G401 (cell line): ENCODE data around the gene TAF9. TPM values are rescaled to one million over a fixed set of nuclear protein-coding genes. Genes with fewer than 3 reads are reported as not detected.
A peak's percentile ranks its signal among the peaks of the same experiment; 100 is the strongest.
"Not testable (repeated sequence)": the region's sequence is repeated elsewhere in the genome, so short reads cannot be mapped to it uniquely, and the experiment has no call there.

ENCODE experiments used
- DNase-seq: peaks from one replicate; pipeline ENCODE4 v3.0.0-alpha.2; 2015; ENCODE audit warnings: low spot score
- in situ Hi-C: cut with HindIII; loops from 2 replicates; pipeline ENCODE4 v1.10.0; 2016; ENCODE audit warnings: low sequenced_read_pairs, mixed read lengths
- total RNA-seq: library from RNA; depleted of rRNA; stranded (reverse); fragments of >200 nt; shearing (Covaris generic); gene quantifications from 2 replicates; pipeline ENCODE4 v1.2.3, GENCODE V29; 2014; rRNA removed

The TAF9 gene
- total RNA-seq, result 144 and 177 TPM in 2 replicates

- peak; percentile 90 for DNase-seq
- in situ Hi-C loops, result no loop called here
Observed at GRCh38 chr5:69369340-69370121, at the start of gene TAF9, which contains the start of the genes AK6 and RAD17. Gene TAF9, minus strand, starts transcription at chr5:69369520. Its CDS starts 3,783 bp downstream, at chr5:69365737. Gene AK6, minus strand, starts transcription at chr5:69369520. Its CDS starts 30 bp downstream, at chr5:69369490. Gene RAD17, plus strand, starts transcription at chr5:69369818. Its CDS starts 2,391 bp downstream, at chr5:69372209.

- in situ Hi-C loops, result no loop called here
Observed at GRCh38 chr5:69418554-69418953, 49.2 kb upstream of the TAF9 start.

GRCh38 chr5:69416699-69417098 is 47.4 kb upstream of the TAF9 start:
- in situ Hi-C loops, result no loop called here
- no peak for DNase-seq

More at GRCh38 chr5:69418554-69418953, 49.2 kb upstream of the TAF9 start:
- DNase-seq, result no peak

- in situ Hi-C loops, result no loop called here
- no peak for DNase-seq
Observed at GRCh38 chr5:69416180-69416579, 46.9 kb upstream of the TAF9 start.

- in situ Hi-C loops, result no loop called here
Observed at GRCh38 chr5:69415584-69415958, 46.3 kb upstream of the TAF9 start.

GRCh38 chr5:69414885-69415583 is 45.7 kb upstream of the TAF9 start, which contains the start of gene MARVELD2:
Gene MARVELD2, plus strand, starts transcription at chr5:69415116. Its CDS starts 4,270 bp downstream, at chr5:69419386.
- in situ Hi-C loops, result no loop called here
- peak; percentile 16 for DNase-seq

More at GRCh38 chr5:69415584-69415958, 46.3 kb upstream of the TAF9 start:
- no peak for DNase-seq

- in situ Hi-C loops, result no loop called here
- DNase-seq, result no peak
Observed at GRCh38 chr5:69404659-69405330, 35.5 kb upstream of the TAF9 start.

GRCh38 chr5:69378376-69378775 is 9.1 kb upstream of the TAF9 start:
- in situ Hi-C loops, result loop anchor here (25.0 kb wide), 1 partner anchor 341 kb away; no protein-coding TSS in a partner anchor
- DNase-seq, result no peak

- DNase-seq, result no peak
- in situ Hi-C loops, result loop anchor here (25.0 kb wide), 1 partner anchor 338 kb away; no protein-coding TSS in a partner anchor
Observed at GRCh38 chr5:69374911-69375446, 5.7 kb upstream of the TAF9 start.

GRCh38 chr5:69372394-69372793 is 3.1 kb upstream of the TAF9 start:
- in situ Hi-C loops, result no loop called here

GRCh38 chr5:69370335-69370734 is 1.0 kb upstream of the TAF9 start:
- in situ Hi-C loops, DNase-seq: not testable (repeated sequence)

More at GRCh38 chr5:69372394-69372793, 3.1 kb upstream of the TAF9 start:
- DNase-seq, result no peak

- in situ Hi-C loops, result no loop called here
- peak; percentile 55 for DNase-seq
Observed at GRCh38 chr5:69368458-69369339, 621 bp downstream of the TAF9 start.

- no peak for DNase-seq
- in situ Hi-C loops, result no loop called here
Observed at GRCh38 chr5:69367697-69368279, 1.5 kb downstream of the TAF9 start.

- in situ Hi-C loops, result no loop called here
- DNase-seq, result no peak
Observed at GRCh38 chr5:69364850-69365249, 4.5 kb downstream of the TAF9 start.

GRCh38 chr5:69364414-69364813 is 4.9 kb downstream of the TAF9 start:
- peak; percentile 12 for DNase-seq
- in situ Hi-C loops, result no loop called here

GRCh38 chr5:69360442-69360841 is 8.9 kb downstream of the TAF9 start:
- in situ Hi-C loops, result no loop called here
- no peak for DNase-seq

- no peak for DNase-seq
- in situ Hi-C loops, result no loop called here
Observed at GRCh38 chr5:69359699-69360098, 9.6 kb downstream of the TAF9 start.

GRCh38 chr5:69350664-69351063 is 18.7 kb downstream of the TAF9 start:
- in situ Hi-C loops, result no loop called here
- no peak for DNase-seq
